GM19468 (cell line): ENCODE results near the gene UBE2G2.

Experiments used
- ATAC-seq: cut with Tn5 transposase; IDR thresholded peaks from one replicate; pipeline ENCODE4 v1.9.1; 2021; ENCODE audit warnings: mild to moderate bottlenecking, moderate library complexity, moderate number of reproducible peaks; ENCODE audit not compliant: unreplicated experiment; ENCODE audit errors: extremely low read depth

The UBE2G2 gene

DNA sequence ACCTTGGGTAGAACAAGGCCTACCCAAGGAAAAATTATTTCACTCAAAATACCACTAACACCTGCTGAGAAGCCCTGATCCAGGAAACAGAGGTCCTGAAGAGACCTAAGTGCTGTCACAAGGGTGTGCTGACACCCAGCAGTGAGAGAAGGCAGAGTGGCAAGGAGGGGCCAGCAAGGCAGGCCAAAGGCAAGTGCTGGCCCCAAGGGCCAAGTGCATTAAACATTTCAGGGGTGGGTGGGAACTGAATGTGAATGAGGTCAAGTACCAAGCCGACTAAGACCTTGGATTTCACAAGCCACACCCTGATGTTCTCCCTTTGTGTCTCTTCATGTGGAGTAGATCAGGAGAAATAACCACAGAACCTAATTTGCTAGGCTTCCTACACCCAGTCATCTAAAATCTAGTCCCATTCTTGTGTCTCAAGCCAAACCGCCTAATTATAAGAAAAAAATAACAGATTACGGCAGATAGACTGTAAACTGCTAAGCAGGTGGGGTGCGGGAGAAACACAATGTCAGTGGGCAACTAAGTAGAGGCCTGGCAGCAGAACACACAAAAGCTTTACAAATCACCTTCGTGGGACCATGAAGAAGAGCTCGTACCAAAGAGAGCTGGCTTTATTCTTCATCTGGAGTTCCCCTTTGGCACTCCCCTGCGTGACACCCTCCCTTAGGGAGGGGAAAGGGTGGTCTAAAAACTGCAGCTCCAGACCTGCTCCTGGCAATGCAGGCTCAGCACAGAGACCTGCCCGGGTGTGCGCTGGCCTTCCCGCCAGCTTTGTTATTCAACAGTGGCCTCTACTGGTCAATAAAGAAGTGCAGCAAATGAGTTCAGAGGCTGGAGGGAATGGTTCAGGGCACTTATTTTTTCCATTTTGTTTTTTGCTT is 8.7 kb downstream of the UBE2G2 start:
- ATAC-seq = no peak

DNA sequence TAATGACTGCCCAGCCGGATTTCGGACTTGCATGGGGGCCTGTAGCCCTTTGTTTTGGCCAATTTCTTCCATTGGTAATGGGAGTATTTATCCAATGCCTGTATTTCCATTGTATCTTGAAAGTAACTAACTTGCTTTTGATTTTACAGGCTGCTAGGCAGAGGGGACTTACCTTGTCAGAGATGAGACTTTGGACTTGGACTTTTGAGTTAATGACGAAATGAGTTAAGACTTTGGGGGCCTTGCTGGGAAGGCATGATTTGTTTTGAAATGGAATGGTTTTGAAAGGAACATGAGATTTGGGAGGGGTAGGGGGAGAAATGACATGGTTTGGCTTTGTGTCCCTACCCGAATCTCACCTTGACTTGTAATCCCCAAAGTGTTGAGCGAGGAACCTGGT is 9.6 kb downstream of the UBE2G2 start:
- no peak for ATAC-seq

DNA sequence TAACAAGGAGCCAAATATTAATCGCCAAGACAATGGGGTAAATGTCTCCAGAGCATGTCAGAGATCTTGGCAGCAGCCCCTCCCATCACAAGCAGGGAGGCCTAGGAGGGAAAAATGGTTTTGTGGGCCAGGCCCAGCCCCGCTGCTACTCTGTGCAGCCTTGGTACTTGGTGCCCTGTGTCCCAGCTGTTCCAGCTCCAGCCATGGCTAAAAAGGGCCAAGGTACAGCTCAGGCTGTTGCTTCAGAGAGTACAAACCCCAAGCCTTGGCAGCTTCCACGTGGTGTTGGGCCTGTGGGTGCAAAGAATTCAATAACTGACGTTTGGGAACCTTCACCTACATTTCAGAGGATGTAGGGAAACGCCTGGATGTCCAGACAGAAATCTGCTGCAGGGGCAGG is 10.4 kb downstream of the UBE2G2 start:
- ATAC-seq = no peak

DNA sequence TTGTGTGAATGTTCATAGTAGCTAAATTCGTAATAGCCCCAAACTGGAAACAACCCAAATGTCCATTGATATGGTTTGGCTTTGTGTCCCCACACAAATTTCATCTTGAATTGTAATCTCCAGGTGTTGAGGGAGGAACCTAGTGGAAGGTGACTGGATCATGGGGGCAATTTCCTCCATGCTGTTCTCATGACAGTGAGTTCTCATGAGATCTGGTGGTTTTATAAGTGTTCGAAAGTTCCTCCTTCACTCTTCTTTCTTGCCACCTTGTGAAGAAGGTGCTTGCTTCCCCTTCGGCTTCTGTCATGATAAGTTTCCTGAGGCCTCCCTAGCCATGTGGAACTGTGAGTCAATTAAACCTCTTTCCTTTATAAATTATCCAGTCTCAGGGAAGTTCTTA is 11.3 kb downstream of the UBE2G2 start:
- ATAC-seq = no peak

DNA sequence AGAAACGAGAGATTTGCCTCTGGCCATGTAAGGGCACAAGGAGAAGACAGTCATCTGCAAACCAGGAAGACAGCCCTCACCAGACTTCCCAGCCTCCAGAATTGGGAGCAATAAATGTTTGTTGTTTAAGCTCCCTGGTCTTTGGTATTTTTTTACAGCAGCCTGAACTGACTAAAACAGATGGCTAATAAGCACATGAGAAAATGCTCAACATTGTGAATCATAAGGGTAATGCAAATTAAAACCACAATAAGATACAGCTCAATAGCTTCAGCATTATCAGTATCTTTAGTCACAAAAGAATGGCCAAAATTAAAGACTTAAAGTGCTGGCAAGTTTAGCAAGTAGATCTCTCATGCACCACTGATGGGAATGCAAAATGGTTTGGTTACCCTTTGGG is 11.7 kb downstream of the UBE2G2 start:
- ATAC-seq = no peak

DNA sequence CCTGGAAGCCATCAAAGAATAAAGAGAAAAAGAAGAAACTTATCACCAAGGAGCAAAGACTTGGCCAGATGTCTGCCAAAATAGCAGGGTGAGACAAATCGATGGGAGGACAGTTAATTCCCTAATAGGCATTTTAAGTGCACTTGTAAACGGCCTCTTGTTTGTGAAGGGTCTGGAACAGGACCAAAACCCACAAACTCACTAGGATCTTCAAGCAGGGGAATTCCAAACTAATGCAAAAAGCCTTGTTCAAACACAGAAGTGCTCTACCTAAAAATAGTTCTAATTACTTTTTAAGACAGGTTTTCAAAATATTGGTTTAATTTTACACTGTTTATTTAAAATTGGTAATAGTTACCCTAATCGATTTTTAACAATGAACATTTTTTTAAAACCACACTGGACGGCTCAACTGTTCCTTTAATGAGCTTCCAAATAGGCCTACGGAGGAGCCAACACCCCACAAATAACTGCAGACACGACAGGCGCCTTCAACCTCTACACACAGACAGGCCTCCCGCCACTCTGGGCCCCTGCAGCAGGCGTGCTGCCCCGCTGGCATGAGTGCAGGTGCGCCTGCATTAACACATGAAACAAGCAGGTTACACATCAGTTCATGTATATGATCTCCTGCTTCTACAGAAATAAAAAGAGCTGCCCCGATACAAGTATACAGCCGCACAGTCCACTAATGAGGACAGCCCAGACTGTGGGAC is 15.8 kb downstream of the UBE2G2 start:
- ATAC-seq = no peak

DNA sequence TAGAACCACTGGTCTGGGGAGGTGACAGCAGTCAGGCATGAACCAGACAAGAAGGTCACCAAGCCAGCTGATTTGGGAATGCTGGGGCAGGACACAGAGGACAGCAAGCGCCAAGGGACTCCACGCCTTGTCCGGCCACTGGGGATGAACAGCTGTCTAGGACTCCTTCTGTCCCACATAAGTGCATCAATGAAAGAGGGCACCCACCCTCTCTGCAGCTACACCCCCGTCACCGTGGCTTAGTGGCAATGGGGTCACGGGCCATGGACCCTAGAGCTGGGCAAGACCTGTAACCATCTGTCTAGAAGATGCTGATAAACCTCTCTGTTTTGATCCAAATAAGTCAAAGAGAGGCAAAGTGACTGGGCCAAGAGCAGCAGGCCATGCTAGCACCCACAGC is 16.8 kb downstream of the UBE2G2 start:
- ATAC-seq = no peak

DNA sequence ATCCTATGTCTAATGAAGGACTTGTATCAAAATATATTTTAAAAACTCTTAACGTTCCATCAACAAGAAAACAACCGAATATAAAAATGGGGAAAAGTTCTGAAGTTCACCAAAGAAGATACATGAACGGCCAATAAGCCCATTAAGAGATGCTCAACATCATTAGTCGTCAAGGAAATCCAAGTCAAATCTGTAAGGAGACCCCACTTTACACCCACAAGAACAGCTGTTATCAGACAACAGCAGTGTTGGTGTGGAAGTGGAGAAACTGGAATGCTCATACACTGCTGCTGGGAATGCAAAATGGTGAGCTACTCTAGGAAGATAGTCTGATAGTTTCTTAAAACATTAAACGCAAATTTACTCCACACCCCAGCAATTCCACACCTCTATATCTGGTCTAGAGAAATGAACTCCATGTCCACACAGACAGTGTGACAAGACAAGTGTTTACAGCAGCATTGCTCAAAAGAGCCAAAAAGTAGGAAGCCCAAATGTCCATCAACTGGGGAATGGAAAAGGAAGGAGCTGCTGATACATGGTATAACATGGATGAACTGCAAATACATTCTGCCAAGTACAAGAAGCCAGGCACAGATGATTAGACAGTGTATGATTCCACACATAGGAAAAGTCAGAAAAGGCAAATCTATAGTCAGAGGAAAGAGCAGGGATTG is 18.5 kb downstream of the UBE2G2 start:
- no peak for ATAC-seq

DNA sequence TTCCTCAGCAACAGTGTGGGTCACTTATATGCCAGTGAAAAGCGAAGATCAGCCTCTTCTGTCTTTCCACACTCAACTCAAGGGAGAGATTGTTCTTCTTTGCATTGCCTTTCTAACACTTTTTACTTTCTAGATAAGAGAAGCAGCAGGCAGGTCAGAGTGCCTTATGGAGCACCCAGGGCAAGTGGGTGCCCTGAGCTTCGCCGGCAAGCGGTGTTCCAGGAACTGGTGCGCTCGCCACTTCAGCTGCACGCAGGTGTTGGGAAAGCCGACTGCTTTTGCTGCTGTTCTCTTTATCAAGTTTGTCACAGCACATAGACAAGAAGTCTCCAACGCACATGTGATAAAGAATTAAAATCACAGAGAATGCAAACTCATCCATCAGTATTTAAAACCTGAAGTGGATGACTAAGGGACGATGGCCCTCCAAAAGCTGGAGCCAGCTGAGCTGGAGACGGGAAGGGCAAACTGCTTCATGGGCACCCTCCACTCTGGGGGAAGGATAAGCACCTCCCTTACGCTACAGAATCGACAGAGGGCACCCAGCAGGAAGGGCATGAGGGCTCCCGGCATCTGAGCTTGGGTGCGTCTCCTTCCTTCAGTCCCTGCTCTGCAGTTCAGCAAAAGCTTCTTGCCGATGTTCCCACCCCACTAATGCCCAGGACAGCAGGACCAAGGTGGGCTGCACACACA is 20.7 kb downstream of the UBE2G2 start:
- no peak for ATAC-seq

DNA sequence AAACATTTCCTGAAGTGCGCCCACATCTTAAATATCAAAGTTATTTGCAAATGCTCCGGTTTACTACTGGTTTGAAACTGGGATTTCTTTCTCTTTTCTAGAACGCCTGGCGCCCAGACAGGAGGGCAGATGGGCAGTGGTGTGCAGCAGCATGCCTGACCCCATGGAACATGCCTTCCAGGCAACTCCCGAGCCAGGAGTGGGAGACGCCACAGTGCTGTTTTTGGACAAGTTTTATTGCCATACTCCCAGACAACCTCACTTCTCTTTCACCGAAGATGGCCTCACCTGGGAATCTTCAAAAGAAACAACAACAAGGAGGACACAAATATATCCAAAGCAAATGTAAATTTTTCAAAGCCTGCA is 21.5 kb downstream of the UBE2G2 start:
- no peak for ATAC-seq

DNA sequence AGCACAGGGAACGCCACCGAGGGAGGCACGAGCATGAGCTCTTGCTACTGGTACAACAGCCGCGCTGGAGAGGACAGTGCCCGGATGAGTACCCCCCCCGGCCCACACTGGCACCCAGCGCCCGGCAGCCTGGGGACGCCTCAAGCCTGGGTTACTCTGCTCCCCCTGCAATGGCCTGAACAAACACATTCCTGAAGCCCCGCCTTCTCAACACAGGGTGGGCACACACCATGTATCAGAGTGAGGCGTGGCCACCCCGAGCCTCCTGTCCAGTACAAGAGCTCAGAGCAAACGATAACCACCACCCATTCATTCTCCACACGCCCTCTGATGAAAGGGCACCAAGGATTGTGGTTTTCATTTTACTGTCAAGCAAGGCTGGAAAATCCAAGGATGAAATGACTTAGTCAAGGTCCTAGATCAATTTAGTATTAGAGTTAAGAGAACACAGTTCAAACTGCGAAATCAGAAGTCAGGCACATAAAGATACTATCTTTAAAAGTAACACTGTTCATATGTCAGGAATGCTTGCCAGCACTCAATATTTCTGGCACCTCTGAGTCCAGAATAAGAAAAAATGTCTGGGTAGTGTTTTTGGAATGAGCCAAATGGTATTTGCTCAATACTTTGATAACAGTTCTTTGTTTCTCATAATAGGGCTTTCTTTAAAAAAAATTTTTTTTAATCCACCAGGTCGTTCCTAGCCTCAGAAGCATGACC is 22.0 kb downstream of the UBE2G2 start:
- no peak for ATAC-seq

DNA sequence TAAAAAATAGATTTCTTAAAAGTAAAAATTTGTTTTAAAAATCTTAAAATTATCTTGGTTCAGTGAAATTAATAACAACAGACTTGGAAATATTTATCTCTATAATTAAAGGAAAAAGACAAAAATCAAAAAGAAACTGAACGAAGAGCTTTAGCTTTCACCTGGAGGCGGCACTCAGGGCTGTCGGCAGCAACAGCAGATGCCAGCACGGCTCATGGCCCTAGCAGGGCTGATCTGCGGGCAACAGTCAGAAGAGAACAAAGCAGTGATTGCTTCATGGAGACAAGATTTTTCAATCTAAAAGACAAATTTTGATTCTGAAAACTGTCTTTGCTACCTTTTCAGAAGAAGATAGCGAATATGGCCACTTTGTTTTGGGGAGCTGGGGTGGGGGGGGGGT is 22.6 kb downstream of the UBE2G2 start:
- no peak for ATAC-seq

DNA sequence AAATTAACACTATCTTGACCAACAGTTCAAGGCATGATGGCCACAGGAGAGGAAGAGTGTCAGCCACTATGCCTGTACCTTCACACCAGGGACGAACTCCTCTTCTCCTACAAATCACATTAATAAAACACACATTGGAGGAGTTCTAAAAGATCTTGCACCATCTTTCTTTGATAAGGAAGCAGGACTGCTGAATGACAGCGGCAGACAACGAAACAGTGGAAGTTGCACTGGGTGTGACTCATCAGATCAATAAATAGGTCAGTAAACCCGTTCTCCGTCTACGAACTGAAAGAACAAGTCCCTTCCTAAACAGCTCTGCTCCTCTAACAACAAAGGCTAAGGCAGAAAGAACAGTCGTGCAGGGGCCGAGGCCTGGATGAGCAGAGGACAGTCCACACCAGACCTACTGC is 23.1 kb downstream of the UBE2G2 start:
- no peak for ATAC-seq

DNA sequence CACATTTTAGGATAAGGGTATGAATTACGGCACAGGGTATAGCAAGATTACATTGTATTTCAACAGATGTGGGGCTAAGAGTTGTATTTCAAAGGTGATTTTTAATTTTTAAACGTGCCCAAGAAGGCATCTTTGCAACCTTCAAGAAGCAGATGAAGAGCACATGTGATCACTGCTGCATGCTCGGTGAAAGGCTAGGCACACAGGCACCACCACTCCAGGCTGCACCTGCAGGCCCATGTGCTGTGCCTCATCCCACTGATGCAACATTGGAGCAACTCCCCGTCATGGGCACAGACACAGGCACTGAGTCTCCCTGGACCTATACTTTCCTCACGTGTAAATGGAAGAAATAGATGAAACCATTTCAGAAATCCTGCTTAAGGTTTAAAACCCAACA is 23.5 kb downstream of the UBE2G2 start:
- no peak for ATAC-seq

DNA sequence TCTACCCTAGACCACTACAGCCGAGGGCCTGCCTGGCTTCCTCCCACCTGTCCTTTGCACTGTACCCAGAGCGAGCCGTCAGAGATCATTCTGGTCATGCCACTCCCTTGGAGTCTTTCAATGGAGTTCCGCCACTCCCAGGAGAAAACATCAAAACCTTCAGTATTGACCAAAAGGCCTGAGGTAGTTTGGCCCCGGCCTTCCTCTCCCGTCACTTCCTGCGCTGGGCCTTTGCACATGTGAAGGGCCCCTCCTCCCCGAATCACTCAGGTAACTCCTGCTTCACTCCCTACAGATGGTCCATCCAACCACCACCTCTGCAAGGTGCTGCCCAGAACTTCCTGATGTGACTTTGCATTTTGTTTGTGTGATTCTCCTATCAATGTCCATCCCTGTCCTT is 26.6 kb downstream of the UBE2G2 start:
- no peak for ATAC-seq

DNA sequence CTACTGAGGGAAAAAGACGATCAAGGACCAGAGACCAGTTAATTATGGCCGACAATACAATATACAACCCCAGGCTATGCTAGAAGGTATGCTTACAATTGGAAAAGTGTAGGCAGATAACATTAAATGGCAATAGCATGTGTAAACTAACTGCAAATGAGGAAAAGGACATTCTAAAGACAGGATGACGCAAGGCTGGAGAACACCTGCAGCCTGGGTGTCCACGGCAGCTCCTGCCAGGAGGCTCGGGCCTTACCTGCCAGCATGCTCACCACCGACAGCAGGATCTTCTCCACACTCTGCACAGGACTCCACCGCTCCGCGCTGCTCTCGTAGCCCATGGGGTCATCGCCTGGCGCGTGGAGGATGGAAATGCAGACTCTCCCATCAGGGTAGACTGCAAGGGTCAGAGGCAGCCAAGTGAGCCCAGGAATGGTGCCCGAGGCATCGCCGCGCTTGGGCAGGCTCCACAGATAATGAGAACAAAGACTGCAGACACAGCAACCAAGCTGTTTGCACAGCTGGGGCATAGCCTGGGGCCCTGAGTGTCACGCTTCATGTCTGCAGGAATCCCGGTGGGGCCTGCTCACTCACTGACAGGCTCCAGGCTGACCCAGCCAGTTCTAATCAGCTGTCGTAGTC is 28.2 kb downstream of the UBE2G2 start:
- no peak for ATAC-seq

DNA sequence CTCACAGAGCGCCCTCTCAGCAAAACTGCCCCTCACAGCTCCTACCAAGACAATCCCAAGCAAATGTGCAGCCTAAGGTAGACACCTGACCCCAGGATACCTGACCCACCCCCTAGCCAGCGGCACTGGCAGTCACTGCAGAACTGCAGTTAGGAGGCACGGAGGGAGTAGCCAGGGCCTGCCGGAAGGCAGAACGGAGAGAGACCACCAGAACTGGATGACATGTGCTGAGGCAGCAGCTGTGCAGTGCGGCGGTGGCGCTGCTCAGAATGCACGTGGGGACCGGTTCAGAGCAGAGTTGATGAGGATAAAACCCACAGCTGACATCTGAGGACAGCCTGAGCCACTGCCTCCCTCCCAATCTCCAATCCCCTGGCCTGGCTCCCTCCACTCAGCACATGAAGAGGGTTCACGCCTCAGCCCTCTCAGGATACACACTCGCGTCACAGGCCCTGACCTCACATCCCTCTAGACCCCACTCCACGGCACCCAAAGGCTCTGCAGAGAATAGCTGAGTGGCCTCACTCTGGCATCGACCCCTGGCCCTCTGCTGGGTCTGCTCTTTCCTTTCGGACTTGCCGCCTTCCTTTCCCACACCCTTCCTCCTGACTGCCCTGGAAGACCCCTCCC is 29.6 kb downstream of the UBE2G2 start:
- no peak for ATAC-seq

DNA sequence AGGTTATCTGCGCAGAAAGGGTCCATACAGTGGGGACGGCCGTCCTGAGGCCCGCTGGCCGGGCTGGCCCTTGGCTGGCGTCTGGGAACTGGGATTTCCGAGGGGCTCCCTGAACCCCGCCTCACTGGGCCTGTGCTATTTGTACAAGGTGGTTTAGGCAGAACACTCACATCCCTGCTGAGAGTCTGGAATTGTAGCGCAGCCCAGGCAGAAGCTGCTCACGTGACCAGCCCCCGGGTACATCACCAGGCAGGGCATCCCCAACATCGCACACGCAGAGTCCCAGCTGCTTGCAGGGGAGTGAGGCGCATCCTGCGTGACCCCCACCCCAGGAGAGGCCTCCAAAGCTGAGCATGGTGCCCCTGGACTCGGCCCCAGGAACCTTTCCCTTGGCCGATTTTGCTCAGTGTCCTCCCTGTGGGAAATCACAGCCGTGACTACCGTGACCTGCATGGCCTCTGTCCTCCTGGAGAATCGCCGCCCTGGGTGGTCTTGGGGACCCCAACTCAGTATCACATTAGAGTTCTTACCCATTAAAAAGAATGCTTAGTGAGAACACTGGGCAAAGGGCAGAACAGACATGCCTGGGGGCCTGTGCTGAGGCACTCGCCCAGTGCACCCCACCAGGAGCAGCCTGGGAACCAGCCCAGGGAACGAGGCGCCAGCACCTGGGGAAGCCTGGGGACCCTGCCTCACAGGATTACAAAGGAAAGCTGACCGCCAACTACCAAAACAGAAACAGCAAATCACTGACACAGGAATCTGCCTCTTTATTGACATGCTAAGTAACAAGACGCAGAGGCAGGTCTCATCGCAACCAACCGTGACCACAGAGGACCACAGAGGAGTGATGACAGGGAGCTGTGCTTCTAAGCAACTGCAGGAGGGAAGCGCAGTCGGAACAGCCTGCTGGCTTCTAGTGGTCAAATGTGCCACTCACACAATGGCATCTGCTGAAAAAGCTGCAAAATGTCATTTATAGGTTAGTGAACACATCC is 33.5 kb downstream of the UBE2G2 start:
- ATAC-seq = no peak
